PC-9 (cell line): ENCODE results near the gene CBFA2T3. TPM values are rescaled to one million over a fixed set of nuclear protein-coding genes. Genes with fewer than 3 reads are reported as not detected.

Experiments
- BruUV-seq: library from RNA; stranded (reverse); fragments of 400-500 nt; replicated peaks from 2 replicates; lab custom pipeline; 2021; lab: Mats Ljungman, UMichigan
- CTCF ChIA-PET: fragments of 300-600 bp; sonication (Branson Sonifier 250); formaldehyde crosslinking; loops from one replicate; lab custom pipeline; 2022; ENCODE audit warnings: antibody characterized with exemption; lab: Charles Lee
- POLR2A ChIA-PET: fragments of 300-600 bp; sonication (Branson Sonifier 250); formaldehyde crosslinking; loops from one replicate; lab custom pipeline; 2022; ENCODE audit warnings: antibody characterized with exemption; ENCODE audit not compliant: unreplicated experiment; lab: Charles Lee
- DNase-seq, 2 experiments: peaks; one replicate each; pipeline versions ENCODE4 v3.0.0 to v3.0.0-alpha.2; 2015 to 2022; ENCODE audit warnings: mixed read lengths in 1 of 2
- H2AFZ ChIP-seq: fragments of 200-600 bp; sonication (generic); 2 replicates; pipeline ENCODE4 v1.8.1; 2017; ENCODE audit warnings: antibody characterized with exemption
- H3F3A ChIP-seq: fragments of 200-600 bp; sonication (generic); 2 replicates; pipeline ENCODE4 v1.8.1; 2017; ENCODE audit warnings: antibody characterized with exemption, mild to moderate bottlenecking, low read depth; ENCODE audit not compliant: insufficient read depth
- H3K27ac ChIP-seq: fragments of 200-600 bp; sonication (generic); 2 replicates; pipeline ENCODE4 v1.6.1; 2016; ENCODE audit warnings: mixed run types
- H3K27me3 ChIP-seq: fragments of 200-600 bp; sonication (generic); 2 replicates; pipeline ENCODE4 v1.6.1; 2016; ENCODE audit warnings: low read depth, mixed run types; ENCODE audit not compliant: insufficient read depth
- H3K36me3 ChIP-seq: fragments of 200-600 bp; sonication (generic); 2 replicates; pipeline ENCODE4 v1.6.1; 2016; ENCODE audit warnings: low read depth, mixed run types
- H3K4me1 ChIP-seq: fragments of 200-600 bp; sonication (generic); replicated peaks from 2 replicates; pipeline ENCODE4 v1.6.1; 2016; ENCODE audit warnings: mixed run types; ENCODE audit not compliant: insufficient read depth
- H3K4me2 ChIP-seq: fragments of 200-600 bp; sonication (generic); 2 replicates; pipeline ENCODE4 v1.6.1; 2017; ENCODE audit warnings: mixed run types
- H3K4me3 ChIP-seq: fragments of 200-600 bp; sonication (generic); 2 replicates; pipeline ENCODE4 v1.6.1; 2016; ENCODE audit warnings: mixed run types
- H3K79me2 ChIP-seq: fragments of 200-600 bp; sonication (generic); 2 replicates; pipeline ENCODE4 v1.6.1; 2017; ENCODE audit warnings: low read depth, mixed run types
- H3K9me2 ChIP-seq: fragments of 200-600 bp; sonication (generic); 2 replicates; pipeline ENCODE4 v1.8.1; 2017; ENCODE audit warnings: mild to moderate bottlenecking; ENCODE audit not compliant: insufficient read depth
- H3K9me3 ChIP-seq: fragments of 200-600 bp; sonication (generic); 2 replicates; pipeline ENCODE4 v1.8.1; 2016; ENCODE audit warnings: low read depth; ENCODE audit not compliant: insufficient read depth
- H4K20me1 ChIP-seq: fragments of 200-600 bp; sonication (generic); 2 replicates; pipeline ENCODE4 v1.8.1; 2017; ENCODE audit not compliant: insufficient read depth
- CTCF ChIP-seq: fragments of 200-600 bp; sonication (generic); conservative IDR thresholded peaks from 2 replicates; pipeline ENCODE4 v1.6.1; 2017; ENCODE audit warnings: mixed run types, antibody characterized with exemption, mild to moderate bottlenecking, moderate library complexity
- EZH2 ChIP-seq: fragments of 200-600 bp; sonication (generic); IDR thresholded peaks from 2 replicates; pipeline ENCODE4 v1.8.0; 2017; ENCODE audit warnings: antibody characterized with exemption, low read depth
- intact Hi-C: fragments of 100-400 bp; cut with micrococcal nuclease; formaldehyde crosslinking; loops from one replicate; pipeline ENCODE4 v1.10.0; 2022; ENCODE audit not compliant: unreplicated experiment
- total RNA-seq: library from RNA; stranded (reverse); gene quantifications from 2 replicates; pipeline ENCODE4 v1.2.3, GENCODE V29; 2021

Gene CBFA2T3
- total RNA-seq, 1 experiment from 2014 or later = 1.0 TPM

DNA sequence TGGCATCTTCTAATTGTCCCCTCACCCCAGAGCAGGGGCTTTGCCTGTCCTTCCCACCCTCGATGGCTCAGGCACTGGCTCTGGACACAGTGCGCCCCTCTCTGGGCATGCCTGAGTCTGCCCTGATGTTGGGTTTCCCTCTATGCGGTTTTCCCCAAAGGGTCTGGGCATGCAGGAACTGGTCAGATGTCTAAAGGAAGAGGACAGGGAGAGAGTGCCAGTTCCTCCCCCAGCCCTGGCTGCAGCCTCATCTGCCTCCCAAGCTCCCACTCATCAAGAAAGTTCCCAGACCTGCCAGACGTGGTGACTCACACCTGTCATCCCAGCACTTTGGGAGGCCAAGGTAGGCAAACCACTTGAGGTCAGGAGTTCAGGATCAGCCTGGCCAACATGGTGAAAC lies 69.2 kb downstream of the CBFA2T3 start:
- BruUV-seq = no TSS peak
- peak; percentile 48 to 67 for DNase-seq
- Histone ChIP-seq H3K4me3 (no peak overlapping the region), H3K79me2 (no peaks in the 10 kb centered on the region), H4K20me1 (no peaks in the 10 kb centered on the region), H3K9me2 (no peaks in the 10 kb centered on the region), H3F3A (no peaks in the 10 kb centered on the region), H2AFZ (no peak overlapping the region), H3K36me3 (no peaks in the 10 kb centered on the region), H3K4me1 (0 out of 2 replicates have a peak, but pooled peaks cover 5% of the 10 kb centered on the region), H3K9me3 (no peaks in the 10 kb centered on the region), H3K27me3 (no peaks in the 10 kb centered on the region; the same call in 1 of the 2 replicates), H3K27ac (no peak overlapping the region), H3K4me2 (no peak overlapping the region)
- TF ChIP-seq EZH2 = no peak
- no peak for TF ChIP-seq CTCF
- ChIA-PET POLR2A (no interaction called here), CTCF (no interaction called here)
- intact Hi-C loops = no loop called here

DNA sequence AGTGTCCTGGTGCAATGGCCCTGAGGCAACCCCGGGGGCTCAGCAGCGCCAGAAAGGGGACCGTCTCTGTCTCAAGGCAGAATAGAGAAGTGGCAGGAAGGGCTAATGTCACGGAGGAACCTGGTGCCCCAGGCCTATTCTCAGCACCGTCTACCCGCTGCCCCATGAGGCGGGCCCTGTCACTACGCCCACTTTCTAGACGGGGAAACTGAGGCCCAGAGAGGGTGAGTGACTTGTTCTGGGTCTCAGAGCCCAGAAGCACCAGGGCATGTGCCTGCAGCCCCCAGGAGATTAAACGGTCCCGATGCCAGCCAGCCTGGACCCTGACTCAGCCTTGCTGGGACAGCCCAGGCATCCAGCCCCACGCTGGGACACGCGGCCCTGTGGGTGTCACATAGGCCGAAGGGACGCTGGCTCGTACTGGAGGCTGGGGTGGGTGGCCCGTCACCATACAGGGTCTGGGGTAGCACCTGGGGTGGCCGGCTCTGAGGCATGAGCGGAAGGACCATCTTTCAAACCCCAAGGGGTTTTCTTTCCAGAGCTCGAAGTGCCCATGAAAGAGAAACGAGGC lies 70.4 kb downstream of the CBFA2T3 start:
- no TSS peak for BruUV-seq
- no peak for TF ChIP-seq EZH2
- TF ChIP-seq CTCF = no peak
- POLR2A ChIA-PET = no interaction called here

DNA sequence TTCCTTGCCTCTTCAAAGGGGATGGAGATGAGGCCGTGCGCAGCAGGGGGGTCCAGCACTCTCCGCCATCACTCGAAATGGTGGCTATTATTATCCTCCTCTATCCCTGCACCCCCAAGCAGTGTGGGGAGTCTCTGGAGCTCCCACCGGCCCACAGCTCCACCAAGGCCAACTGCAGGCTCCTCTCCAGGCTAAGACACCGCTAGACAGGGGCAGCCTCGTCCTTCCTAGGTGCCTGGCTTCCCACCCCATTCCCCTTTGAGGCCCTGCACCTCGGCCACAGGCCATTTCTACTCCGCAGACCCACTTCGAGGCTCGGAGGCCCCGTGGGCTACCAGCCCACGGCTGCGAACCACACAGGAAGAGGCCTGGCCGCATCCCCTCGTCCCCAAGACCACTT lies 71.0 kb downstream of the CBFA2T3 start:
- 0 out of 2 replicates have a peak, but pooled peaks cover 5% of the 10 kb centered on the region for H3K4me1 ChIP-seq
- ChIA-PET CTCF (no interaction called here), POLR2A (no interaction called here)
- DNase-seq = no peak
- H4K20me1 ChIP-seq = no peaks in the 10 kb centered on the region
- no peaks in the 10 kb centered on the region; the same call in 1 of the 2 replicates for H3K27me3 ChIP-seq
- H3K79me2 ChIP-seq = no peaks in the 10 kb centered on the region
- no peaks in the 10 kb centered on the region for H3K9me3 ChIP-seq
- intact Hi-C loops = no loop called here
- no TSS peak for BruUV-seq
- no peak overlapping the region for H3K4me3 ChIP-seq
- H3F3A ChIP-seq = no peaks in the 10 kb centered on the region
- H2AFZ ChIP-seq = no peak overlapping the region
- TF ChIP-seq EZH2 (no peak), CTCF (no peak)
- H3K9me2 ChIP-seq = no peaks in the 10 kb centered on the region
- no peaks in the 10 kb centered on the region for H3K36me3 ChIP-seq
- no peak overlapping the region for H3K27ac ChIP-seq
- no peak overlapping the region for H3K4me2 ChIP-seq

More for the DNA sequence above, 70.4 kb downstream of the CBFA2T3 start:
- no peaks in the 10 kb centered on the region for H3K79me2 ChIP-seq
- H3K36me3 ChIP-seq = no peaks in the 10 kb centered on the region
- CTCF ChIA-PET = no interaction called here
- no peaks in the 10 kb centered on the region for H3K9me2 ChIP-seq
- intact Hi-C loops = no loop called here
- 0 out of 2 replicates have a peak, but pooled peaks cover 5% of the 10 kb centered on the region for H3K4me1 ChIP-seq
- no peaks in the 10 kb centered on the region; the same call in 1 of the 2 replicates for H3K27me3 ChIP-seq
- H2AFZ ChIP-seq = no peak overlapping the region
- H3K4me3 ChIP-seq = no peak overlapping the region
- no peaks in the 10 kb centered on the region for H3F3A ChIP-seq
- H3K27ac ChIP-seq = no peak overlapping the region
- no peak overlapping the region for H3K4me2 ChIP-seq
- no peak for DNase-seq
- no peaks in the 10 kb centered on the region for H3K9me3 ChIP-seq
- H4K20me1 ChIP-seq = no peaks in the 10 kb centered on the region
